Heart left ventricle (tissue), 16 donors: Measurements from ENCODE around the gene CNNM4. TPM values are rescaled to one million over a fixed set of nuclear protein-coding genes. Genes with fewer than 3 reads are reported as not detected.

Experiments used
- ATAC-seq, 4 donors: fragments of 200-7000 bp; cut with Tn5 transposase; one replicate each; pipeline ENCODE4 v1.9.1; 2020 to 2022; ENCODE audit warnings: moderate library complexity in 4 of 4, mild to moderate bottlenecking in 3 of 4, moderate number of reproducible peaks in 1 of 4
- DNase-seq, 5 donors: peaks; one replicate each; pipeline ENCODE4 v3.0.0-alpha.2; 2020
- H3K27ac ChIP-seq, 12 donors: fragments of 200-600 bp; sonication (generic) in 4 of 12; one replicate each; pipeline versions ENCODE4 v1.5.0 to v1.8.0; 2016 to 2022; ENCODE audit warnings: mild to moderate bottlenecking in 2 of 12
- H3K27me3 ChIP-seq, 9 donors: fragments of 200-600 bp; sonication (generic) in 2 of 9; one replicate each; pipeline versions ENCODE4 v1.5.1 to v1.8.0; 2016 to 2022; ENCODE audit warnings: mild to moderate bottlenecking in 3 of 9
- H3K36me3 ChIP-seq, 9 donors: fragments of 200-600 bp; sonication (generic) in 2 of 9; one replicate each; pipeline versions ENCODE4 v1.5.0 to v1.8.0; 2018 to 2022; ENCODE audit warnings: mild to moderate bottlenecking in 2 of 9
- H3K4me1 ChIP-seq, 12 donors: fragments of 200-600 bp; sonication (generic) in 4 of 12; one replicate each; pipeline versions ENCODE4 v1.5.0 to v1.8.0; 2016 to 2022; ENCODE audit warnings: mild to moderate bottlenecking in 3 of 12
- H3K4me3 ChIP-seq, 12 donors: fragments of 200-600 bp; sonication (generic) in 4 of 12; one replicate each; pipeline versions ENCODE4 v1.5.0 to v1.8.0; 2017 to 2022; ENCODE audit warnings: mild to moderate bottlenecking in 9 of 12, moderate library complexity in 4 of 12
- H3K9me3 ChIP-seq, 12 donors: fragments of 200-600 bp; sonication (generic) in 4 of 12; one replicate each; pipeline versions ENCODE4 v1.5.0 to v1.8.0; 2016 to 2022; ENCODE audit warnings: mild to moderate bottlenecking in 1 of 12
- POLR2A ChIP-seq, 2 donors: fragments of 450-650 bp; IDR thresholded peaks; one replicate each; pipeline ENCODE4 v1.6.1; 2017; ENCODE audit warnings: antibody characterized with exemption in 2 of 2, mild to moderate bottlenecking in 2 of 2, moderate library complexity in 2 of 2
- WGBS, 4 donors: extraction: QIAGEN DNeasy Blood & Tissue Kit in 2 of 4; methylation state at CpG; one replicate each; pipeline versions ENCODE4 v1.1.5 to v1.1.7; 2013 to 2018; 5-methylcytosine and 5-hydroxymethylcytosine counted together
- intact Hi-C, 10 donors: fragments of 100-400 bp; cut with DNase I; formaldehyde crosslinking; loops; one replicate each; pipeline versions ENCODE4 v1.11.1 to v1.14.2; 2022
- polyA plus RNA-seq, 2 donors: library from polyadenylated mRNA; stranded (reverse); fragments of 200-250 nt; gene quantifications; one replicate each; pipeline ENCODE4 v1.2.3, GENCODE V29; 2013
- total RNA-seq, 9 donors: library from RNA; depleted of rRNA in 2 of 9; stranded (reverse); fragments of >200 nt in 2 of 9; fragmentation: NEBNext Ultra II Directional in 3 of 9; extraction: Animal tissue kit (Norgen Biotek cat#: 25700) in 3 of 9; gene quantifications; one replicate each; pipeline versions ENCODE4 v1.1.0 to v1.2.4, GENCODE V29; 2016 to 2023
- TF ChIP-seq, protein P1 (sequence below), 12 donors: fragments of 200-600 bp; sonication (generic) in 4 of 12; IDR thresholded peaks; one replicate each; pipeline versions ENCODE4 v1.5.0 to v1.8.0; 2018 to 2022; ENCODE audit warnings: antibody characterized with exemption in 12 of 12, mild to moderate bottlenecking in 5 of 12
- donor health status: ischemic (EF 13 %, LVEDD 7.1; RV severe dilation, severe dysfunction).
- donor health status: healthy with polysubstance abuse.
- donor health status: DM: no; HTN: yes; CAD: no.
- donor health status: DM: no; HTN: no; CAD: no.
- donor health status: ischemic (EF 25% LVEDD 6.9; RV normal size, moderate dysfunction).
- donor health status: ischemic (EF 25% LVEDD 5.7; RV mildly dilated, moderate dysfunction).
- donor health status: healthy.
- donor health status: DM: yes; HTN: yes; CAD: no.
- donor health status: ischemic (EF 35%, LVEDD 5.7; RV mildly dilated, moderate dysfunction).
- donor health status: nonischemic (EF 11% LVEDD 7.7; RV severe dilation, severe dysfunction).
- donor health status: DM: yes; HTN: yes; CAD: no.
- donor health status: PGD.
- donor health status: ischemic (EF 29% LVEDD 5.4; RV normal size, mild dysfunction).
- donor health status: nonischemic (EF 23%, LVEDD 6.1; RV moderate dilation, normal function).

CNNM4 gene
- total and polyA plus RNA-seq, 11 donors = 11.3 to 47.7 (median 27.7) TPM

DNA sequence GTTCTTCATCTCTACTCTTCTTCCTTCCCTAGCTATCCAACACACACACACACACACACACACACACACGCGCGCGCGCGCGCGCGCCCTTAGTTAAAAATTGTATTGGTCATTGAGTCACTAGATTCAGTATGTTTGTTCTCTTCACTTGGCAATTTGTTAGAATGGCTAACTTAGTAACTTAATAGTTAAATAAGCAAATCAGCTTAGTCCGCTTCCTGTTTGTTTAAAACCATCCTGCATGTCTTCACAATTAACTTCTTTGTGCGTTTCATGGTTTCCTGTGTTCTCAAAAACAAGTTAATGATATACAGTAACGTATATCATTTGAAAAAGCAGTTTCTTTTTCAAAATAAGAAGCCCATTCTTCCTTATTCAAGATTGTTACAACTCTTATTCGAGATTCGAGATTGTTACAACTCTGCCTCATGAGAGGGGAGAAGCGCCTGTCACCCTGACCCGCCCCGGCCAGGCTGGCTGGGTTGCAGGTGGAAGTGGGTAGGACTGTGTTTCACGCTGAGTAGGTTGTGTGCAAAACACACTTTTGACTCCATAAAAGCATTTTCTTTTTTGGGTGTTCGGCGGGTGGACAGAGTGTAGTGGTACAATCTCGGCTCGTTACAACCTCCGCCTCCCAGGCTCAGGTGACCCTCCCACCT, 45.9 kb downstream of the CNNM4 start:
- H3K27me3 ChIP-seq = no peaks in the 10 kb centered on the region
- H3K27ac ChIP-seq = peak overlapping the region in 1 of 12 donors; percentile 67
- intact Hi-C loops = no loop called here
- no peaks in the 10 kb centered on the region for H3K9me3 ChIP-seq
- peaks cover 0 to 34% (median 22%) of the 10 kb centered on the region in 12 donors for H3K4me1 ChIP-seq
- ATAC-seq = no peak
- H3K4me3 ChIP-seq = peak overlapping the region in 1 of 12 donors; percentile 3
- DNase-seq = no peak
- WGBS, 4 donors = 88 to 91% (median 89%) methylated on average over 23 of the region's 23 CpGs
- no peak for TF ChIP-seq POLR2A (IDR thresholded peaks at IDR 0.05)
- TF ChIP-seq, protein P1, sequence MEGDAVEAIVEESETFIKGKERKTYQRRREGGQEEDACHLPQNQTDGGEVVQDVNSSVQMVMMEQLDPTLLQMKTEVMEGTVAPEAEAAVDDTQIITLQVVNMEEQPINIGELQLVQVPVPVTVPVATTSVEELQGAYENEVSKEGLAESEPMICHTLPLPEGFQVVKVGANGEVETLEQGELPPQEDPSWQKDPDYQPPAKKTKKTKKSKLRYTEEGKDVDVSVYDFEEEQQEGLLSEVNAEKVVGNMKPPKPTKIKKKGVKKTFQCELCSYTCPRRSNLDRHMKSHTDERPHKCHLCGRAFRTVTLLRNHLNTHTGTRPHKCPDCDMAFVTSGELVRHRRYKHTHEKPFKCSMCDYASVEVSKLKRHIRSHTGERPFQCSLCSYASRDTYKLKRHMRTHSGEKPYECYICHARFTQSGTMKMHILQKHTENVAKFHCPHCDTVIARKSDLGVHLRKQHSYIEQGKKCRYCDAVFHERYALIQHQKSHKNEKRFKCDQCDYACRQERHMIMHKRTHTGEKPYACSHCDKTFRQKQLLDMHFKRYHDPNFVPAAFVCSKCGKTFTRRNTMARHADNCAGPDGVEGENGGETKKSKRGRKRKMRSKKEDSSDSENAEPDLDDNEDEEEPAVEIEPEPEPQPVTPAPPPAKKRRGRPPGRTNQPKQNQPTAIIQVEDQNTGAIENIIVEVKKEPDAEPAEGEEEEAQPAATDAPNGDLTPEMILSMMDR (IDR thresholded peaks at IDR 0.05) = no peak
- H3K36me3 ChIP-seq = peaks cover 0 to 46% (median 25%) of the 10 kb centered on the region in 9 donors

DNA sequence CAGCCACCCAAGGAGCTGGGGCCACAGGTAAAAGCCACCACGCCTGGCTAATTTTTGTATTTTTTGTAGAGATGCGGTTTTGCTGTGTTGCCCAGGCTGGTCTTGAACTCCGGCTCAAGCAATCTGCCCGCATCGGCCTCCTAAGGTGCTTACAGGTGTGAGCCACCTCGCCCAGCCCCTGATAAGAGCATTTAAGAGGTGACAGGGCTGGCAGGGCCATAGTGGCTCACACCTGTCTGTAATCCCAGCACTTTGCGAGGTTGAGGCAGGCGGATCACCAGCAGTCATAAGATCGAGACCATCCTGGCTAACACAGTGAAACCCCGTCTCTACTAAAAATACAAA, 46.4 kb downstream of the CNNM4 start:
- no peak for ATAC-seq
- no peak for DNase-seq
- Histone ChIP-seq H3K36me3 (peaks cover 0 to 41% (median 23%) of the 10 kb centered on the region in 9 donors), H3K4me1 (peaks cover 0 to 38% (median 27%) of the 10 kb centered on the region in 12 donors), H3K27me3 (no peaks in the 10 kb centered on the region), H3K4me3 (no peak overlapping the region), H3K9me3 (no peaks in the 10 kb centered on the region), H3K27ac (peak overlapping the region in 1 of 12 donors; percentile 67)
- TF ChIP-seq POLR2A (IDR thresholded peaks at IDR 0.05) = no peak
- TF ChIP-seq, protein P1 (IDR thresholded peaks at IDR 0.05) = no peak
- intact Hi-C loops = no loop called here
- 94 to 97% (median 96%) methylated on average over 10 of the region's 10 CpGs for WGBS, 4 donors

DNA sequence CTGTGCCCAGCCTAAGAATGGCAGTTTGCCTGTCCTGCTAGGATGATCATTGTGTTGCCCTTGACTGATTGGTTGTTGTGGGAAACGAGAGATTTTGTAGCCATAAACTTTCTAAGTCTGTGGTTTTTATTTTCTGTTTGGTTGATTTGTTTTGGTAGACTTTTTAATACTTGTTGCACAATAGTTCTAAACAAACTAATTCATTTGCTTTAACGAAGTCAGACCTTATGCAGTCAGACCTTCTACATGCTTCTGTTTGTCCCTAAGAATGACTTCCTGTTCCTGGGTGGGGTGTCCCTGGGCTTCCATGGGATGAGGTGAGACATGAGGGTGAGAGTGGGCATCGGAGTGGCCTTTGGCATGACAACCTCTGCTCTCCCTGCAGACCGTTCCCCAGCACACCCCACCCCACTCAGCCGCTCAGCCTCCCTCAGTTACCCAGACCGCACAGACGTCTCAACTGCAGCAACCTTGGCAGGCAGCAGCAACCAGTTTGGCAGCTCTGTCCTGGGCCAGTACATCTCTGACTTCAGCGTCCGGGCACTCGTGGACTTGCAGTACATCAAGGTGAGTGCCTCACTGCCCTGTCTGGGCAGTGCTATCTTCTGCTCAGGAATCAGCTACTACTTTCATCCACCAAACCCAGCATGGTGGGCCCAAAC, 47.6 kb downstream of the CNNM4 start:
- Histone ChIP-seq H3K27me3 (no peaks in the 10 kb centered on the region), H3K27ac (peak overlapping the region in 5 of 12 donors; percentile 45 to 78 (median 63)), H3K9me3 (no peaks in the 10 kb centered on the region), H3K36me3 (peaks cover 0 to 35% (median 16%) of the 10 kb centered on the region in 9 donors), H3K4me3 (no peak overlapping the region), H3K4me1 (peaks cover 0 to 47% (median 32%) of the 10 kb centered on the region in 12 donors)
- WGBS, 4 donors = 63 to 69% (median 64%) methylated on average over 10 of the region's 10 CpGs
- intact Hi-C loops = no loop called here
- no peak for TF ChIP-seq POLR2A (IDR thresholded peaks at IDR 0.05)
- TF ChIP-seq, protein P1 (IDR thresholded peaks at IDR 0.05) = no peak
- peak in 3 of 5 donors; percentile 55 to 79 (median 75) for DNase-seq
- ATAC-seq = peak; percentile 70 to 79 (median 74)

DNA sequence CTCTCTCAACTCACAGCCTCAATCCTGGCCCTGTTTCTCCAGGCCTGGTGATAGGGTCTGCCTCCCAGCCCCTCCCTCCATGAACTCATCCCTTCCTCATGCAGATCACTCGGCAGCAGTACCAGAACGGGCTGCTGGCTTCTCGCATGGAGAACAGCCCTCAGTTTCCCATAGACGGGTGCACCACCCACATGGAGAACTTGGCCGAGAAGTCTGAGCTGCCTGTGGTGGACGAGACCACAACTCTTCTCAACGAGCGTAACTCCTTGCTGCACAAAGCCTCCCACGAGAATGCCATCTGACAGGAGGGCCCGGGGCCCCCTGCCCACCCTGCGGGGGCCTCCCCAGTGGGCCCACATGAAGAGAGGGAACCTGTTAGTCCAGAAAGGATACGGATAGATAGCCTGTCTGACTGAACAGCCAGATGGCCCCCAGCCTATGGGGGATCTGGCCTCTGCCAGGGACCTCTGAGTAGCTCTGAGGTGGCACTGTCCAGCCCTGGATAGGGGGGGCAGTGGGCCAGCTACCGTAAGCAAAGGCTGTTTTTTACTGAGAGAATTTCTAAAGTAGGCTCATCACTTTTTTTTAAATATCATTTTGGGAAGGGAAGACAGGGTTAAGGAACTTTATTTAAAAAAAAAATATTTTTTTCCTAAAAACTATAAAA, 48.6 kb downstream of the CNNM4 start:
- TF ChIP-seq, protein P1 (IDR thresholded peaks at IDR 0.05) = no peak
- no peak for TF ChIP-seq POLR2A (IDR thresholded peaks at IDR 0.05)
- H3K4me3 ChIP-seq = no peak overlapping the region
- peaks cover 0 to 51% (median 32%) of the 10 kb centered on the region in 12 donors for H3K4me1 ChIP-seq
- no peaks in the 10 kb centered on the region for H3K27me3 ChIP-seq
- intact Hi-C loops = no loop called here
- no peak for ATAC-seq
- DNase-seq = no peak
- WGBS, 4 donors = 67 to 84% (median 80%) methylated on average over 11 to 13 of the region's 13 CpGs
- H3K36me3 ChIP-seq = peaks cover 0 to 33% (median 16%) of the 10 kb centered on the region in 9 donors
- H3K27ac ChIP-seq = peak overlapping the region in 7 of 12 donors; percentile 21 to 78 (median 45)
- H3K9me3 ChIP-seq = no peaks in the 10 kb centered on the region
